Measurements from ENCODE around the gene SMKR1.
"Not testable (repeated sequence)": the region's sequence is repeated elsewhere in the genome, so short reads cannot be mapped to it uniquely, and the experiment has no call there.

Gene SMKR1

GRCh38 chr7:129489491-129489890 lies 12.8 kb upstream of the SMKR1 start:
- peak; percentile 19 for DNase-seq

DNA sequence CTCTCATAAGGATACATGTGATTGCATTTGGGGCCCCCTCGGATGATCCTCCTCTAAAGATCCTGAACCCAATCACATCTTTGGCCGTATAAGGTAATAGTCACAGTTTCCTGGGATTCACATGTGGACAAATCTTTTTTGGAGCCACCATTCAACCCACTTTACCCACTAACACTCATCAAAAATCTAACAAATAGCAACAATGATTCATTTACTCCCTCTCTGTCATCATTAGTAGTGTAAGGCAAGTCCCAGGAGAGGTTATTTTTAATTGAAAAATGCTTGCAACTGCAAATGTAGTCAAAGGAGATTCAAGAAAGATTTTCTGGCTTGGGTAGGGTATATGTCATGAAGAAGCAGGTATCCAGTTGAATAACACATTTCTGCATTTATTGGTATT lies 9.9 kb upstream of the SMKR1 start:
- no peak for DNase-seq

DNA sequence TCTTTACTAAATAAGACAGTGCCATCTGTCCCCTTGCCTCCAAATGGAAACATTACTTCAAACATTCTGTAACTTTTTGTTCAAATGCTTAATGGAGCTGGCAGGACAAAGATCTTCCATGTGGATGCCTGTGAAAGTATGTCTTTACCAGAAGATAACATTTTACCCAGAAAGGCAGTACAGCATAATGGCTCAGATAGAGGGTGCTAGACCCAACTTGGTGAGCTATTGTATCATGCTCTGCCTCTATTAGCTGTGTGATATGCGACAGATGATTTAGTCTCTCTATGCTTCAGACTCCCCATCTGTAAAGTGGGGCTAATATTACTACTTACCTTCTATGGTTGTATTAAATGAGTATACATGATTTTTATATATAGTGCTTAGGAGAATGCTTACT lies 8.8 kb upstream of the SMKR1 start:
- no peak for DNase-seq

DNA sequence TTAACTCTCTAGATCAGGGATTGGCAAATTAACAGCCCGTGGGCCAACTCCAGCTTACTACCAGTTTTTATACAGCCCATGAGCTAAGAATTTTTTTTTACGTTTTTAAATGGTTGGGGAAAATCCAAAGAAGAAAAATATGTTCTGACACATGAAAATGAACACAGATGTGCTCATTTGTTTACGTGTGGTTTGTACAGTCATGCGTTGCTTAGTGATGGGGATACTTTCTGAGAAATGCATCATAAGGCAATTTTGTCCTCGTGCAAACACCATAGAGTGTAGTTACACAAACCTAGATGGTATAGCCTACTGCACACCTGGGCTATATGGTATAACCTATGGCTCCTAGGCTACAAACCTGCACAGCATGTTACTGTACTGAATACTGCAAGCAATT lies 8.3 kb upstream of the SMKR1 start:
- peak; percentile 55 for DNase-seq

- DNase-seq: no peak
These were observed 6.3 kb upstream of the SMKR1 start for GRCh38 chr7:129495987-129496386.

- no peak for DNase-seq
These were observed 5.7 kb upstream of the SMKR1 start for GRCh38 chr7:129496653-129497052.

DNA sequence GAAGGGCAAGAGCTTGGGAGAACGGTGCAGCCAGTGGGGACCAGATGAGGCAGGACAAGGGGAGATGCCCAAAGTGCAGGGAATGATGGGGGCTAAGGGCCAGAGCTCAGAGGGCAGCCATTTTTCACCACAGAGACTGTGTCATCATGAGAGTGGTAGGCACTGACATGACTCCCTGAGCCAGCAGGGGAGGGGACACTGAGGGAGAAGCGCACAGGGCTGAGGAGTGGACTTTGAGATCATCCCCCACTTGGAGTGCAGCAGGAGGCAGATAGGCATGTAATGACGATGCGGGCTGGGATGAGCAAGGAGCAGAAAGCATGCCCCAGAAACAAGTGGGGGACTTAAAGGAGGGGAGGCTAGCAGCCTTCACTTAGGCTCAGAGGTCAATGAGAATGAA lies 5.2 kb upstream of the SMKR1 start:
- no peak for DNase-seq

DNA sequence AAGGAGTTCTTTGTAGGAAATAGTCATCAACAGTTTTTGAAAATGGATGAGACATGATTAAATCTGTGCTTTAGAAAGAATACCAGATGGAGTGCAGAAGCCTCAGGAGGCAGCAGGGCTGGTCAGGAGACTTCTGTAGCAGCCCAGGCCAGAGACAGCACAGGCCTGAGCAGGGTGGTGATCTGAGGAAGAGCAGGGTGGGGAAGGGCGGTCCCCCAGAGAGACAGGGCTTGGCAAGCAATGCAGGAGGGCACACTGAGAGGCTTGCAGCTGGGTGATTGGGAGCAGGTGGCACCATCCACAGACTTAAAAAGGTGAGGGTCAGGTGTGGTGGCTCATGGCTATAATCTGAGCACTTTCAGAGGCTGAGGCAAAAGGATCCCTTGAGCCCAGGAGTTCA lies 4.3 kb upstream of the SMKR1 start:
- DNase-seq: no peak

GRCh38 chr7:129499999-129500398 lies 2.3 kb upstream of the SMKR1 start:
- DNase-seq: no peak

GRCh38 chr7:129502708-129503685 lies 666 bp downstream of the SMKR1 start:
- no peak for DNase-seq

- DNase-seq: no peak
These were observed 1.4 kb downstream of the SMKR1 start for GRCh38 chr7:129503725-129504124.

DNA sequence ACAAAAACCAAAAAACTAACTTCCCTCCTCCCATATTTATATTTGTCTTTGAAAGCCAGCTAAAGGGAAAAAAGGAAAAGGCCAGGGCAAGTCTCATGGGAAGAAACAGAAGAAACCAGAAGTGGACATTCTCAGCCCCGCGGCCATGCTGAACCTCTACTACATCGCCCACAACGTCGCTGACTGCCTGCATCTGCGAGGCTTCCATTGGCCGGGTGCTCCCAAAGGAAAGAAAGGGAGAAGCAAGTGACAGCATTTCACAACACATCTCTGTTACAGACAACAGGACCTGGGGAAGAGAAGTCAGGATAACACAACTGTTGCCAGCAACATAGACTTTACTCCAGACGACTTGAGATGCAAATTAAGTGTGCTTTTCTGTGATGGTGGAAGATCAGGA lies 9.9 kb downstream of the SMKR1 start:
- DNase-seq: no peak

DNA sequence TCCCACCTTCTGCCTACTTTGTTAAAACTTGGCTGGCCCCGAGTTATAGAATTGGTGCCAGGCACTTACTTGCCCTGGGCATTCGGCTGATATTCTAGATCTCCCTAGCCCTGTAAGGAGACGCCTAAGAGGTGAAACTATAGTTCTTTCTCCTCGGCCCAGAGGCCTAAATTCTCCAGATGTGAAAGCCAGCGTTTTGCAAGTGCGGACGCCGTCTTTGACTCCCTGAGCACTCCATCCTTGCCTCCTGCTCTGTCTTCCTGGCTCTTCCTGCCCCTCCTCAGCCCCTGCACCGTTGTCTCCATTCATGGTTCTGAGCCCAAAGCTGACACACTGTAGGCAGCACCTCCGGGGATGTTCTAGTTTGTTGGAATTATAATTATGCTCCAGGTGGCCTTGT lies 11.2 kb downstream of the SMKR1 start:
- no peak for DNase-seq

DNA sequence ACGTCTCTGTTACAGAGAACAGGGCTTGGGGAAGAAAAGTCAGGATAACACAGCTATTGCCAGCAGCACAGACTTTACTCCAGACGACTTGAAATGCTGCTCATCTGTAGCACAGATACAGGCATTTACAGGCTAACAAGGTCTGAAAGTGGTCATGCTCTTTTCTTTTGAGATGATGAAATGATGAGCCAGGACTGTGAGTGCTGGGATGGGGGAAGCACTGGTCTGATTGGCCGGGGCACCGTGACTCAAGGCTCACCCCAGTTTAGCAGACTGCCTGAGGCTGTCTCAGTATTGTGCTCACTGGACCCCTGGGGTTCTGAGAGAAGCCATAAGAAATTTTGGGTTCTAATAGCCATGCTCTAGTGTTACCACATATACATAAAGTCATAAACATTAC lies 12.4 kb downstream of the SMKR1 start:
- DNase-seq: no peak

- DNase-seq: no peak
These were observed 13.1 kb downstream of the SMKR1 start for GRCh38 chr7:129515381-129515780.

DNA sequence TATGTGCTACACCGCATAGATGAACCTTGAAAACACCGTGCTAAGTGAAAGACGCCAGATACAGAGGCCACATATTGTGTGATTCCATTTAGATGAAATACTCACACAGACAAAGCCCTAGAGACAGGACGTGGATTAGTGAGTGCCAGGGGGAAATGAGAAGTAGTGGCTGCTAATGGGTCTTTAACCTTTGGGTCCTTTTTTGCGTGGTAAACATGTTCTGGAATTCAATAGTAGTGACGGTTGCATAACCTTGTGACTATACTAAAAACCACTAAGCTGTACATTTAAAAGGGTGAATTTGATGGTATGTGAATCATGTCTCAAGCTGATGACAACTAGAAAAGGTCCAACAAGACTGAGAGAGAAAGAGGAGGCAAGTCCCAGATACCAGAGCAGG lies 15.6 kb downstream of the SMKR1 start:
- DNase-seq: no peak

- no peak for DNase-seq
These were observed 17.1 kb downstream of the SMKR1 start for GRCh38 chr7:129519464-129519863.

DNA sequence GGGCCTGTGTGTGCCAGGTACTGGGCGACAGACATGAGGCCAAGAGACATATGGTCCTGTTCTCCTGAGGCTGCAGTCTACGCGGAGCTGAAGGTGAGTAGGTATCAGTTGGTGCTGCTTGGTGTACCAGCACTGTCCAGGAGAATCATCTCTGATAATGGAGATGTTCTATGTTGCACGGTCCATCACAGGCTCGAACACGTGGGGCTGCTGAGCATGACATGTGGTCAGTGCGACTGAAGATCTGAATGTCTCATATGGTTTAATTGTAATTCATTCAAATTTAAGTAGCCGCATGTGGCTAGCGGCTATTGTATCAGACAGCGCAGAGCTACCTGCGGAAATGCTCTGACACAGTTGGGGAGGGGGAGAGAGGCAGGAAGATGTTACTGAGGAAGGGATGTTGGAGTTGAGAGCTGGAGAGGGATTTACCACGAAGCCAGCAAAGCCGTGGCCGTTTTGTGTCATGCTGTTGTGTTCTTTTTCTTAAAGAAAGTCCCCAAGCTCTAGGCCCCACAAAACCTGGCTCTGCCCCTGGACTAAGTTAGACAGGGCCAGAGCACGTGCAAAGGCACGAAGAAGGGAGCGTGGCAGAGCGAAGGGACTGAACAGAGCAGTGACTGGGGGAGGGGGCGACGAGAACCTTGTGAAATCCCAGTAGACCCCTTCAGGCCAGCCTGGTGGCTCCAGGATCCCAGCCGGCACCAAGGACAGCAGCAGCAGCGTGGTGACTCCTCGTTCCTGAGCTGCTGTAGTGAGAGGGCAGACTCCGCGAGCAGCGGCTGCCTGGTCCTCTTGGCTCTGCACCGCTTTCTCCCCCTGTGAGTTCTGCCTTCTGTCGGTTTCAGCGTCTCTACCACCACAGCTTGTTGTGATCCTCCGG lies 20.0 kb downstream of the SMKR1 start:
- no peak for DNase-seq

DNA sequence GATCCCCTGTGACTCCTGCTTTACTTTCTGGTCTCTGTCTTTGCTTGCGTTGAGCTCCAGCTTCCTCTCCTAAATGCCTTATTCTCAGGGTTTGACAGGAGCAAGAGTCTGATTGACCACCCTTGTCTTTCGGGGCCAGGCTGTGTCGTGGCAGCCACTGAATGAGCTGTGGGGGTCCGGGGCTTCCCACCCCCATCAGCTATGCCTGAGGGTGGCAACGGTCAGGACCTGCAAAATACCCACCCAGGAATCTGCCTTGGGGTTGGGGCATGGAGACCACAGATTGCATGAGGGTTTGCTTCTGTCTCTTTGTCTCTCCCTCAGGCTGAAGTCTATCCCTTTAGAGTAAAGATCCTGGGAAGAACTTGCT lies 20.6 kb downstream of the SMKR1 start:
- DNase-seq: no peak

- DNase-seq: no peak
These were observed 21.6 kb downstream of the SMKR1 start for GRCh38 chr7:129523924-129524323.

GRCh38 chr7:129524405-129524804 lies 22.1 kb downstream of the SMKR1 start:
- not testable (repeated sequence) for DNase-seq

DNA sequence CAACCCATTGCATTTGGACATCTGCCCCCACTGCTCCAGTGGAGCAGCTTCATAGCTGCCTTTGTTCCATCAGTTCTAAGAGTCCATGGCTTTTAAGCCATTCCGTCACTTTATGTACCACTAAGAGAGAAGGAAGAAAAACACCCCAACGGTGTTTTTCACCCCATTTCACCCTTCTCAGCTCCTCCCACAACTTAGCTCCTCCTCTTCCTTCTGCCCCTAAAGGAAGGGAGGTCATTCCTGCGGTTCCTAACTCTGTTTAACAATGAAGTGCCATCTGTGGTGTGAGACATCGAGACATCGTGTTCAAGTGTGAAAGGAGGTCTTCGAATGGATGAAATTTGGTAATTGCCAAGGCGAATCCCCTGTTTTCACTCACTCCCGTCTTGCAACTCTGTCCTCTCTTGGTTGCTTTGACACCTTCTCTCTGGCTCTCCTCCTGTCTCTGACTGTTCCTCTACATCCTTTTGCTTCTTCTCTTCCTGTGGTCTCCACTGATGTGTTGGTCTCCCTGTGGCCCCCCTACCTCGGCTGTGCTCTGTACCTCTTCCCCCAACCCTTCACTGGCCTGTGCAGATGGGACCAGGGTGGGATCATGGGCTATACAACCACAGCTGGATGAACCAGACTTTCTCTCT lies 23.0 kb downstream of the SMKR1 start:
- no peak for DNase-seq

DNA sequence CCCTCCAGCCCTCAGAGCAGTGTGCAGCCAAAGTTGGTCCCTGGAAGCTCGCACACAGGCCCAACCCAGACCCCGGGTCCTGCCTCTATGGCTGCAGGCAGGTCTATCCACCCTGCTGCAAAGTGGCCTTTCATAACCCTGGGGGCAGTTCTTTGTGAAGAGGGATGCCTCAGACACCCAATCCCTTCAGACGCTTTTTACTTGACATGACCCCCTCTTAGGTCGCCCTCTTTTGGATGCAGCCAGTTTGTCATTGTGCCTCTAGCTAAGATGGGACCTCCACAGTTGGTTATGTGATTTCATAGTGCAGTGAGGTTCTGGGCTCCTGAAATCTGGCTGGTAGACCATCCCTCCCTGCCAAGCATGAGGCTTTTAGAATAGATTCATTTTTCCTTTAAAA lies 27.3 kb downstream of the SMKR1 start:
- DNase-seq: no peak

All from kidney glomerular epithelial cell (primary cell).